ENCODE results near the gene BZW2. TPM values are rescaled to one million over a fixed set of nuclear protein-coding genes. Genes with fewer than 3 reads are reported as not detected.

Gene BZW2
- total RNA-seq, 1 experiment from 2014 or later = 85.4 TPM

DNA sequence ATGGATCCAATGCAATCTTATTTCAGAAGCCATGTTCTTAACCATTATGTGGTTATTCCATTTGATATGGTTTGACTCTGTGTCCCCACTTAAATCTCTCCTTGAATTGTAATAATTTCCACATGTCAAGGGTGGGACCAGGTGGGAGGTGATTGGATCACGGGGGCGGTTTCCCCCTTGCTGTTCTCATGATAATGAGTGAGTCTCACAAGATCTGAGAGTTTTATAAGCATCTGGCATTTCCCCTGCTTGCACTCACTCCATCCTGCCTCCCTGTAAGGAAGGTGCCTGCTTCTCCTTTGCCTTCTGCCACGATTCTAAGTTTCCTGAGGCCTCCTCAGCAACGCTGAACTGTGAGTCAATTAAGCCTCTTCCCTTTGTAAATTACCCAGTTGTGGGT, 75.6 kb downstream of the BZW2 start:
- intact Hi-C loops (cut with micrococcal nuclease) = no loop called here
- ChIA-PET POLR2A (interaction anchor here (0.6 kb wide), 1 partner anchor 34 kb away, joined by 3 read pairs; no protein-coding TSS in a partner anchor), CTCF (no interaction called here)

DNA sequence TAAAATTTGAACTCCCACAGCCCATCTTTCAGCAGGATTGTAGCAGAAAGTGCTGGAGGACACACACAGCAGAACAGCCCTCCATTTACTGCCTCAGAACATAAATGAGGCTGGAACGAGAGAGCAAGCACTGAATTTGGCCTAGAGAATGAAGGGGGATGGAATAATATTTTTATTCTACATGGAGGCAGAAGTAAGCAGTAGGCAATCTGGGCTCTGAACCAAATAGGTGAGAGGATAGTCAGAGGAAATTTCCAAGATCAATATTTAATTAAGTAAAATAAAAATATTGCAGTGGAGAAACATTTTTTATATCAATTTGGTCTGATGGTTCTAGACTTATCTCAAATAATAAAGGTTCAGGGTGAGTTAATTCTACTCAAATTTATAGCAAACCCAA, 78.4 kb downstream of the BZW2 start:
- TF ChIP-seq, protein P1, sequence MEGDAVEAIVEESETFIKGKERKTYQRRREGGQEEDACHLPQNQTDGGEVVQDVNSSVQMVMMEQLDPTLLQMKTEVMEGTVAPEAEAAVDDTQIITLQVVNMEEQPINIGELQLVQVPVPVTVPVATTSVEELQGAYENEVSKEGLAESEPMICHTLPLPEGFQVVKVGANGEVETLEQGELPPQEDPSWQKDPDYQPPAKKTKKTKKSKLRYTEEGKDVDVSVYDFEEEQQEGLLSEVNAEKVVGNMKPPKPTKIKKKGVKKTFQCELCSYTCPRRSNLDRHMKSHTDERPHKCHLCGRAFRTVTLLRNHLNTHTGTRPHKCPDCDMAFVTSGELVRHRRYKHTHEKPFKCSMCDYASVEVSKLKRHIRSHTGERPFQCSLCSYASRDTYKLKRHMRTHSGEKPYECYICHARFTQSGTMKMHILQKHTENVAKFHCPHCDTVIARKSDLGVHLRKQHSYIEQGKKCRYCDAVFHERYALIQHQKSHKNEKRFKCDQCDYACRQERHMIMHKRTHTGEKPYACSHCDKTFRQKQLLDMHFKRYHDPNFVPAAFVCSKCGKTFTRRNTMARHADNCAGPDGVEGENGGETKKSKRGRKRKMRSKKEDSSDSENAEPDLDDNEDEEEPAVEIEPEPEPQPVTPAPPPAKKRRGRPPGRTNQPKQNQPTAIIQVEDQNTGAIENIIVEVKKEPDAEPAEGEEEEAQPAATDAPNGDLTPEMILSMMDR (IDR thresholded peaks at IDR 0.05; ENCODE audit: unreplicated experiment) = no peak
- Mint-ChIP-seq H3K4me1 (ENCODE audit: insufficient read depth, unreplicated experiment) (no peaks in the 10 kb centered on the region), H3K36me3 (ENCODE audit: insufficient read depth, unreplicated experiment) (no peaks in the 10 kb centered on the region), H3K9me3 (ENCODE audit: unreplicated experiment) (no peaks in the 10 kb centered on the region), H3K27ac (ENCODE audit: low read depth, unreplicated experiment) (no peak overlapping the region), H3K4me3 (ENCODE audit: unreplicated experiment) (no peak overlapping the region), H3K27me3 (ENCODE audit: insufficient read depth, unreplicated experiment) (no peaks in the 10 kb centered on the region)
- ChIA-PET CTCF (no interaction called here), POLR2A (no interaction called here)
- BruUV-seq (replicated peaks) = no TSS peak
- DNase-seq (ENCODE audit: unreplicated experiment) = no peak
- intact Hi-C loops (cut with micrococcal nuclease) = no loop called here

More for the DNA sequence above, 75.6 kb downstream of the BZW2 start:
- Mint-ChIP-seq H3K4me1 (ENCODE audit: insufficient read depth, unreplicated experiment) (no peaks in the 10 kb centered on the region), H3K36me3 (ENCODE audit: insufficient read depth, unreplicated experiment) (no peaks in the 10 kb centered on the region), H3K9me3 (ENCODE audit: unreplicated experiment) (no peaks in the 10 kb centered on the region), H3K4me3 (ENCODE audit: unreplicated experiment) (no peak overlapping the region), H3K27me3 (ENCODE audit: insufficient read depth, unreplicated experiment) (no peaks in the 10 kb centered on the region), H3K27ac (ENCODE audit: low read depth, unreplicated experiment) (no peak overlapping the region)
- no peak for DNase-seq (ENCODE audit: unreplicated experiment)
- BruUV-seq (replicated peaks) = no TSS peak
- TF ChIP-seq, protein P1 (IDR thresholded peaks at IDR 0.05; ENCODE audit: unreplicated experiment) = no peak

DNA sequence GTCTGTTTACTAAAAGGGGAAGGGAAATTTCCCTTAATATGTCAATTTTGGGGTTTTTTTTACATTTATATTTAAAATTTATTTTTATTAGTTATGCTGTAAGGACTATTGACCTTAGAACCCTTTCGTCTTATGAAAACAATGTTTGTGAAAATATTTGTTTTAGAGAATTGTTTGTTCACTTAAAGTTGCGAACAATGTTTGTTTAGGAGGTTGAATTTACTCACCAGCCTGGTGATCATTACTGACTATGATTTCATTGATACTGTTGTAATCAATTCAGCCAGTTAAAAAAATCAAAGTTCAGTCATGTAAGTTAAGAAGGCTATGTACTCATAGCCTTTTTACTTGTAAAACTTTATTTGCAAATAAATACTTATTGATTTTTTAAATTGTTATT, 80.2 kb downstream of the BZW2 start:
- Mint-ChIP-seq H3K27ac (ENCODE audit: low read depth, unreplicated experiment) (no peak overlapping the region), H3K4me1 (ENCODE audit: insufficient read depth, unreplicated experiment) (no peaks in the 10 kb centered on the region), H3K9me3 (ENCODE audit: unreplicated experiment) (no peaks in the 10 kb centered on the region), H3K36me3 (ENCODE audit: insufficient read depth, unreplicated experiment) (no peaks in the 10 kb centered on the region), H3K27me3 (ENCODE audit: insufficient read depth, unreplicated experiment) (no peaks in the 10 kb centered on the region), H3K4me3 (ENCODE audit: unreplicated experiment) (no peak overlapping the region)
- TF ChIP-seq, protein P1 (IDR thresholded peaks at IDR 0.05; ENCODE audit: unreplicated experiment) = no peak
- CTCF ChIA-PET = no interaction called here
- no peak for DNase-seq (ENCODE audit: unreplicated experiment)
- intact Hi-C loops (cut with micrococcal nuclease) = no loop called here
- POLR2A ChIA-PET = no interaction called here
- no TSS peak for BruUV-seq (replicated peaks)

DNA sequence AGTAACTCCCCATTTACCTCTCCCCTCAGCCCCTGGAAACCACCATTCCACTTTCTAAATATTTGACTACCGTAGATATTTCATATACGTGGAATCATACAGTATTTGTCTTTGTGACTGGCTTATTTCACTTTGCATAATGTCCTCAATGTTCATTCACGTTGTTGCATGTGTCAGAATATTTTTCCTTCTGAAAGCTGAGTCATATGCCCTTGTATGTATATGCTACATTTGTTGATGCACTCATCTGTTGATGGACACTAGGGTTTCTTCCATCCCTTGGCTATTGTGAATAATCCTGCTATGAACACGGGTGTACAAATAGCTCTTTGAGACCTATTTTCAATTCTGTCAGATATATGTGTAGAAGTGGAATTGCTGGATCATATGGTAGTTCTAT, 81.8 kb downstream of the BZW2 start:
- Mint-ChIP-seq H3K4me3 (ENCODE audit: unreplicated experiment) (no peak overlapping the region), H3K36me3 (ENCODE audit: insufficient read depth, unreplicated experiment) (no peaks in the 10 kb centered on the region), H3K27me3 (ENCODE audit: insufficient read depth, unreplicated experiment) (no peaks in the 10 kb centered on the region), H3K9me3 (ENCODE audit: unreplicated experiment) (no peaks in the 10 kb centered on the region), H3K27ac (ENCODE audit: low read depth, unreplicated experiment) (no peak overlapping the region), H3K4me1 (ENCODE audit: insufficient read depth, unreplicated experiment) (no peaks in the 10 kb centered on the region)
- POLR2A ChIA-PET = interaction anchor here (1.2 kb wide), 1 partner anchor 11 kb away, joined by 4 read pairs; no protein-coding TSS in a partner anchor
- TF ChIP-seq, protein P1 (IDR thresholded peaks at IDR 0.05; ENCODE audit: unreplicated experiment) = no peak
- intact Hi-C loops (cut with micrococcal nuclease) = no loop called here
- no peak for DNase-seq (ENCODE audit: unreplicated experiment)
- BruUV-seq (replicated peaks) = no TSS peak
- CTCF ChIA-PET = no interaction called here
